Muscle layer of duodenum (tissue), 2 donors: ENCODE data around the gene MAGI2.
A peak's percentile ranks its signal among the peaks of the same experiment; 100 is the strongest.

ENCODE experiments used
- H3K27ac ChIP-seq: one replicate; pipeline ENCODE4 v1.7.0; 2013; ENCODE audit warnings: mild to moderate bottlenecking, low read length
- H3K27me3 ChIP-seq: one replicate; pipeline ENCODE4 v1.7.0; 2013; ENCODE audit warnings: low read depth, mild to moderate bottlenecking, control low read depth, low read length
- H3K36me3 ChIP-seq, 2 donors: one replicate each; pipeline ENCODE4 v1.7.0; 2013; ENCODE audit warnings: low read length in 2 of 2, control low read depth in 1 of 2, mild to moderate bottlenecking in 1 of 2; ENCODE audit not compliant: insufficient read depth in 2 of 2, control insufficient read depth in 1 of 2
- H3K4me1 ChIP-seq, 2 donors: one replicate each; pipeline ENCODE4 v1.7.0; 2013; ENCODE audit warnings: low read length in 2 of 2, mild to moderate bottlenecking in 2 of 2, control low read depth in 1 of 2, moderate library complexity in 1 of 2; ENCODE audit not compliant: insufficient read depth in 2 of 2, control insufficient read depth in 1 of 2
- H3K4me3 ChIP-seq, 2 donors: one replicate each; pipeline ENCODE4 v1.7.0; 2013; ENCODE audit warnings: low read length in 2 of 2, low read depth in 1 of 2, mild to moderate bottlenecking in 1 of 2
- H3K9me3 ChIP-seq, 2 donors: one replicate each; pipeline ENCODE4 v1.7.0; 2013; ENCODE audit warnings: low read length in 2 of 2, control low read depth in 1 of 2, mild to moderate bottlenecking in 1 of 2; ENCODE audit not compliant: control insufficient read depth in 1 of 2
- donor health status: healthy.

MAGI2 gene

GRCh38 chr7:78905436-78905835, 548.0 kb downstream of the MAGI2 start:
- Histone ChIP-seq H3K4me1 (no peaks in the 10 kb centered on the region), H3K27me3 (no peaks in the 10 kb centered on the region), H3K4me3 (no peak overlapping the region), H3K9me3 (no peaks in the 10 kb centered on the region), H3K27ac (no peak overlapping the region), H3K36me3 (no peaks in the 10 kb centered on the region)

DNA sequence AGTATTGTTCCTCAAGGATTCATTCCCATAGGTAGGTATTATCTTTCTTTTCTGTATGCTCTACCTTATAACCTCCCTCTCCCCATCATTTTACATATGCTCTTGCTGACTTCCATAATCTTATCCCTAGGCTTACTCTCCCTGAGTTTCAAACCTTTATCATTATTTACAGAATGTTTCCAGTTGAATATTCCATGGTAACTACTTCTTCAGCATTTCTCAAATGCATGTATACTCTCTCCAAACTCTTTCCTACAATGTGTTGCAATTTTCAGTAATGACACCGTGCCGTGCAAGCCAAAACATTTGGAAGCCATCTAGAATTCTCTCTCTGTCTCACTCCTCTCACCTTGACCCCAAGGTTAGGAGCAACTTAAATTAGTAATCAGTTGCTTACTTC, 548.5 kb downstream of the MAGI2 start:
- Histone ChIP-seq H3K4me1 (no peaks in the 10 kb centered on the region), H3K4me3 (no peak overlapping the region), H3K36me3 (no peaks in the 10 kb centered on the region), H3K27ac (no peak overlapping the region), H3K9me3 (no peaks in the 10 kb centered on the region), H3K27me3 (no peaks in the 10 kb centered on the region)

DNA sequence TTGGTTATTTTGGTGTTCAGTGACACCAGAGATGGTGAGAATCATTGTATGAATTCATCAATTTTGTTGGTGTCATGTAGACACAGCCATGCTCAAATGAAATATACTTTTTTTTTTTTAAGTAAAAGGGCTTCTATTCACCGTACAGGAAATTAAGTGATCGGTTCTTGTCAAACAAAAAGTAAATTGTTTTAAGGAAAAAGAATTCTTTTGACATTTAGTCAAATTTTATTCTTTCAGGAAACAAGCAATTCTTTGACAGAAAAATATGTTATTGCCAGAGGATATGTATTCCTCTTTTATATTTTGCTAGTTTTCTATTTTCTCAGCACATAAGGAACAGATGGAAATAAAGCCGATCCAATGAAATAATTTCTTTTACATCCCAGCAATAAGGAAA, 551.9 kb downstream of the MAGI2 start:
- Histone ChIP-seq H3K27ac (no peak overlapping the region), H3K4me1 (no peaks in the 10 kb centered on the region), H3K36me3 (no peaks in the 10 kb centered on the region), H3K4me3 (no peak overlapping the region), H3K9me3 (peaks cover 0 to 4% of the 10 kb centered on the region in 2 donors), H3K27me3 (no peaks in the 10 kb centered on the region)

DNA sequence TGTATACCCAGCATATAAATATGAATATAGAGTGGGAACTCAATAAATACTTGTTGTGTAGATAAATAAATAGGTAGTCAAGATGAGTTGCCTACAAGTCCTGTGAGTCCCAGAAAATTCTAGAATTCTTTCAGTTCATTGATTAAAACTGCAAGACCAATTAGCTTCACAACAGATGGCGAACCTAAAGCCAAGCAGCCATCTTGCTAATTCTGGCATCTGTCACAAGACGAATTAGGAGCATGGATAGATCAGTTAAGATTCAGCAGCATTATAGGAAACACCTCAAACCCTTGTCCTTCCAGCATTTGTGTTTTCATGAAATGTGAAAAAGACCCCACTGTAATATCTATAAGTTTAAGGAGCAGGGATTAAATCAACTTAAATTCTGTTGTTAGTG, 552.7 kb downstream of the MAGI2 start:
- H3K9me3 ChIP-seq, result peaks cover 0 to 4% of the 10 kb centered on the region in 2 donors
- no peaks in the 10 kb centered on the region for H3K27me3 ChIP-seq
- no peaks in the 10 kb centered on the region for H3K4me1 ChIP-seq
- no peak overlapping the region for H3K4me3 ChIP-seq
- H3K27ac ChIP-seq, result no peak overlapping the region
- H3K36me3 ChIP-seq, result no peaks in the 10 kb centered on the region

- H3K9me3 ChIP-seq, result peaks cover 0 to 4% of the 10 kb centered on the region in 2 donors
- H3K27ac ChIP-seq, result no peak overlapping the region
Measured at GRCh38 chr7:78895393-78895792, 558.1 kb downstream of the MAGI2 start.

GRCh38 chr7:78879206-78879605, 574.3 kb downstream of the MAGI2 start:
- Histone ChIP-seq H3K36me3 (no peaks in the 10 kb centered on the region), H3K27ac (no peak overlapping the region), H3K27me3 (no peaks in the 10 kb centered on the region), H3K9me3 (peaks cover 4 to 18% of the 10 kb centered on the region in 2 donors), H3K4me3 (peak overlapping the region in 1 of 2 donors; percentile 32), H3K4me1 (no peaks in the 10 kb centered on the region)

More at GRCh38 chr7:78895393-78895792, 558.1 kb downstream of the MAGI2 start:
- no peak overlapping the region for H3K4me3 ChIP-seq
- no peaks in the 10 kb centered on the region for H3K27me3 ChIP-seq
- H3K4me1 ChIP-seq, result no peaks in the 10 kb centered on the region
- H3K36me3 ChIP-seq, result no peaks in the 10 kb centered on the region

GRCh38 chr7:78873117-78873516, 580.4 kb downstream of the MAGI2 start:
- H3K27ac ChIP-seq, result no peak overlapping the region
- H3K4me3 ChIP-seq, result no peak overlapping the region
- H3K9me3 ChIP-seq, result peaks cover 0 to 4% of the 10 kb centered on the region in 2 donors
- H3K36me3 ChIP-seq, result no peaks in the 10 kb centered on the region
- H3K4me1 ChIP-seq, result no peaks in the 10 kb centered on the region
- no peaks in the 10 kb centered on the region for H3K27me3 ChIP-seq

- Histone ChIP-seq H3K36me3 (no peaks in the 10 kb centered on the region), H3K27me3 (no peaks in the 10 kb centered on the region), H3K4me1 (no peaks in the 10 kb centered on the region), H3K4me3 (no peak overlapping the region), H3K27ac (no peak overlapping the region), H3K9me3 (peaks cover 0 to 4% of the 10 kb centered on the region in 2 donors)
Measured at GRCh38 chr7:78864339-78864738, 589.1 kb downstream of the MAGI2 start.

GRCh38 chr7:78863281-78863680, 590.2 kb downstream of the MAGI2 start:
- Histone ChIP-seq H3K27ac (no peak overlapping the region), H3K9me3 (no peaks in the 10 kb centered on the region), H3K27me3 (no peaks in the 10 kb centered on the region), H3K4me1 (no peaks in the 10 kb centered on the region), H3K36me3 (no peaks in the 10 kb centered on the region), H3K4me3 (no peak overlapping the region)

- Histone ChIP-seq H3K4me1 (no peaks in the 10 kb centered on the region), H3K27ac (no peak overlapping the region), H3K9me3 (no peaks in the 10 kb centered on the region), H3K4me3 (no peak overlapping the region), H3K27me3 (no peaks in the 10 kb centered on the region), H3K36me3 (no peaks in the 10 kb centered on the region)
Measured at GRCh38 chr7:78862411-78862900, 591.0 kb downstream of the MAGI2 start.

GRCh38 chr7:78852951-78853350, 600.5 kb downstream of the MAGI2 start:
- no peak overlapping the region for H3K27ac ChIP-seq
- H3K27me3 ChIP-seq, result no peaks in the 10 kb centered on the region
- H3K36me3 ChIP-seq, result no peaks in the 10 kb centered on the region
- no peak overlapping the region for H3K4me3 ChIP-seq
- no peaks in the 10 kb centered on the region for H3K9me3 ChIP-seq
- peaks cover 0 to 3% of the 10 kb centered on the region in 2 donors for H3K4me1 ChIP-seq

DNA sequence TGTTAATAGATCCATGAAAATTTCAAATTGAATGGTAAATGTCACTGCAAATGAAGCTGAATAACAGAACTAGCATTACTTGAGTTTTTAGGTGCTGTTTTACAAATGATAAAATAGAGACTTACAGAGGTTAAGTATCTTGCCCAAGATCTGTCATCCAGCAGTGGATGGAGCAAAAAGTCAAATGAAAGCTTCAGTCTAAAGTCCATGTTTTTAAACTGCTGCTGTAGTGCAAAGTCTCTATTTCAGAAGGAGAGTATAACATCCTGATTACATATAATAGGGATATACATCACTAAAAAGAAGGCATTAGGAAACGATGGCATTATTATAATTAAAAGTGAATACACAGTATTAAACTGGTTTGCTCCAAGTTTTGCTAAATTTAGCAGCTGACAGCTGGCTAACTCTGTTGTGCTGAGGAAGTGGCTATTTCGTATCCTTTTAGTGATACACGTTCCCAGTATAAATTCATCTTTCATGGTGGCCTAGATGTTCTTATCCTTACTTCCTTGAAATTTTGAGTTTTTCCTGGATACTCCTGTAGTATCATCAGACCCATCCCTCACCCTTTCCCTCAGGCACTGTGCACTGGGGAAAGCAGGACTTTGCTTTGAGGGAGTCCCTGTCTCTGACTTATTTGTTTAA, 603.2 kb downstream of the MAGI2 start:
- no peak overlapping the region for H3K27ac ChIP-seq
- H3K9me3 ChIP-seq, result no peaks in the 10 kb centered on the region
- no peak overlapping the region for H3K4me3 ChIP-seq
- no peaks in the 10 kb centered on the region for H3K27me3 ChIP-seq
- H3K4me1 ChIP-seq, result peaks cover 0 to 3% of the 10 kb centered on the region in 2 donors
- no peaks in the 10 kb centered on the region for H3K36me3 ChIP-seq
